Measurements from ENCODE around the gene MGAT1. TPM values are rescaled to one million over a fixed set of nuclear protein-coding genes. Genes with fewer than 3 reads are reported as not detected.

MGAT1 gene
- total RNA-seq, 1 experiment from 2014 or later, result 42.3 TPM

DNA sequence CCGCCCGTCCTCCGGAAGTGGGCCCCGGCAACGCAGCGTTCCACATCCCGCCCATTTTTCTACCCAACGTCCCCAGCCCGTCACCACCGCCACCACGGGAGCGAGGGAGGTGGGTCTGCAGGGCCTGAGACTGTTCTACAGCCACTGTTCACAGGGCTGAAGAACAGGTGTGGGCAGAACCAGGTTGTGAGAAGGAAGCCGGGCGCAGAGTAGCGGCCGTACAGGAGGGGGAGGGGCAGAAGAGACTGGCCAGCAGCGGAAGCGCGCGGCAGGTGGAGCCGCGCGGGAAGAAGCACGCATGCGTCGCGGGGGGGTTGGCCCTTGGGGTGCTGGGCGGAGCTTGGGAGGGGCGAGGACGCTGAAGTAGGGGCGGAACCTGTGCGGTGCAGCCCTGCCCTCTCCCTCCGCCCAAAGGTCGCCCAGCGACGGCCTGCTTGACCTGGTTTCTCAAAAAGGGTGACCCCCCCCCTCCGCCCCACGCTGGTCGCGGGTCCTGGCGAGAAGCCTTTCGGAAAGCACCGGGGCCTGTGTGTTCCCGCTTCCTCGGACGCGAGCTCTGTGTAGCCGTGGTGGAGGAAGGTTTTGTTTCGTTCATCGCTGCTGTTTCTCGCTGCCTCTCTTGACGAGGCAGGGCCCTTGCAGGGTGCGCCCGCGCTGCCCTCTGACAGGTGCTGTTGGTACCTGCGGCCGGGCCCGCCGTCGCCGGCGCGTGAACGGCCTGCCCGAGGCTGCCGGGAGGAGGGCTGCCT is 7.8 kb upstream of the MGAT1 start:
- in situ Hi-C loops (cut with HindIII; ENCODE audit: low pct_unique_long_range_greater_than_20kb, low sequenced_read_pairs), result no loop called here
- peak; percentile 90 for DNase-seq (ENCODE audit: low read depth, low spot score)

DNA sequence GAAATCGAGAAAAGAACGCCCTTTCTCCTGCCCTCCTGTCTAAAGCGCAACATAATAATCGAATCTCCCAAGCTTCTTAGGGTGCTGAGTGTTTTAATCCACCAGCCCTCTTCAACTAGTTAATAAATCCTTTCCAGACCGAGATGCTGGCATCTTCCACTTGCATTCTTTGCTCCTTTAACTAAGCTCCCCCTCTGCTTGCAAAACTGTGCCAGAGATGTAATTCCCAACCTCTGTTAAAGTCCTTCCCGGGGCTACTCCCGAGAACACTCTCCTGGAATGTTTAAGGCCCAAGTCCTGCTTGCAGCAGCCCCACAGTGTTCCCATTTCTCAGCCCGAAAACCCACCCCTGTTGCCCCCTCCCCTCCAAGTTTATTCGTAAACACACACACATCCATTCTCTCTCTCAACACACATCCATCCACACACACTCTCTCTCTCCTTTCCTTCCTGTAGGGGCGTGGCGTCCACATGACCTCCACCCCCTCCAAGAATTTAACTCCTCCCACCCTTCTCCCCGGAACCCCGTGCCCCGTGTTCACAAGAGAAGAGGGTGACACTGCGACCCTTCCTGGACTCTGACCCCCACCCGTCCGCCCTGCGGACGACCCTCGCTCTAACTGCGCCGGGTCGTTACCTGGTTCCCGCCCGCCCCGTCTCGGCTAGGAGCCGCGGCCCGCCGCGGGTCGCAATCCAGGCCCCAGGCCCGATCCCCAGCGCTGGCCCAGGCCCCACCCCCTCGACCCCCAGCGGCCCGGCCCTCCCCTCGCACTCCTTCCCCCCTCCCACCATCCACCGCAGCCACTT is 7.0 kb upstream of the MGAT1 start:
- DNase-seq (ENCODE audit: low read depth, low spot score), result peak; percentile 89
- in situ Hi-C loops (cut with HindIII; ENCODE audit: low pct_unique_long_range_greater_than_20kb, low sequenced_read_pairs), result no loop called here

DNA sequence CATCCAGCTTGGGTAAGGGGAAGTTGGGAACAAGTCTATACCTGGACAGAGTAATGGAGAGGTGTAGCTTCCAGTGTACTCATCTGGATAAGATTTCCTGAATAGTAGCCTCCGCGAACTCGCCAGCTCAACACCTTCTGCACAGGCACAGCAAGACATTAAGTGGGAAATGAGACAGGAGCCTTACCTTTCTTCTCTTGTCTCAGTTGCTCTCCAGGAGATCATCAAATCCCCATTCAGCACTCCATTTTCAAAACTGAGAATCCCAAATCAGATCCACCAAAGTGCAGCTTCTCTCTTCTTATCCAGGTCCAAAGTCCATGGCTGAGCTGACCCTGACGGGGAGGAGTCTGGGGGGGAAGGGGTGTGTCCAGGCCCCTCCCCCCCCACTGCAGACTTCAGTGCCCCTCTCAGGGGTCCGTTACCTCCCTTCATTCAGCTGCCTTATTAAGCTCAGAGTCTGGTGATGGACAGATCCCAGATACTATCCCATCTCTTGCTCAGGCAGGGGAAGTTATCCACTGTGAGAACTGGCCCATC is 5.9 kb upstream of the MGAT1 start:
- in situ Hi-C loops (cut with HindIII; ENCODE audit: low pct_unique_long_range_greater_than_20kb, low sequenced_read_pairs), result no loop called here

DNA sequence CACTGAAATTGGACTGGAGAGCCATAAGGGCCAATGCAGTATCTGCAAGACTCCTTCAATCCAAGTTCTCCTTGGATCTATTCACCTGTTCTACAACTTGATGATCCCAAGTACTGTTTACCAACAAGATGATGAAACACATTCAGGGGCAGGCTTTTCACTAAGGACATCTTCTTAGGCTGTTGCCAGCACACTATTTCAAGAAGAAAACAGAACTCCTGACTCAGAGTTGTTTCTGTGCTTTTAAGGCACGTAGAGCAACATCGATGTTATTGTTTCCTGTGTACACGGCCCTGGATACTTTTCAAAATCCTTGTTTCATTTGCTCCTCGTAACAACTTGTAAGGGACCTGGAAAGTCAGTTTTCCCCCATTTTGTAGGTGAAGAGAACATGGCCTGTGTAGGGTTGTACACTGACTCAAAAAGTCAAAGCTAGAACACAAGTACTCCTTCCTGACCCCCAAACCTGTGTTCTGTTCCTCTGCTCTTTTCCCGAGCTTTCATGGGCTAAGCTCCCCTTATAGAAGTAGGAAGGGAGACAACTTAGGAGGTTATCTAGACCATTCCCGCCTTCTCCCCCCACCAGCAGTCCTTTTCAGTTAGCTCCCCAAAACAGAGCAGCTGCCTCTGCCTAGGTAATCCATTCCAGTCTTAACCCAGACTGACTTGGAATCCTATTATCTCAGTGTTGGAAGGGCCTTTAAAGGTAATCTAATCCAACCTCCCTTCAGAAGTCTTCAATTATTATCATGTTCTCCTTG is 5.2 kb upstream of the MGAT1 start:
- no peak for DNase-seq (ENCODE audit: low read depth, low spot score)
- in situ Hi-C loops (cut with HindIII; ENCODE audit: low pct_unique_long_range_greater_than_20kb, low sequenced_read_pairs), result no loop called here

More for the DNA sequence above, 5.9 kb upstream of the MGAT1 start:
- no peak for DNase-seq (ENCODE audit: low read depth, low spot score)

DNA sequence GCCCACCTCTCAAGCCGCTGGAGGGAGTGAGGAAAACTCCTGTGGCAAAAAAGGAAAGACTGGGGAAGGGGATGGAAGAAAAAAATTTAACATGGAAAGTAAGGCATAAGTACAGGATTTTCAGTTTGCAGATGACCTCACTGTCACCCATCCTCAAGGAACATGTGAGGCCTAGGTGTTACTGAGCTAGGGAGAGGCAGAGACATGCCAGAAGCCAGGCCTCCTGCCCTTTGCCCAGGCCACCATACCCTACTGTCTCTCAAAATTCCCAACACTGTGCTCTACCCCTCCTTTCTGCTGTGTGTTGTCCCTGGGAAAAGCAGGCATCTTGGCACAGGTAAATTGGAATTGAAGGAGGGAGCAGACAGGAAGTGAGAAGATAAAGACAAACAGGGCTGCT is 4.4 kb upstream of the MGAT1 start:
- in situ Hi-C loops (cut with HindIII; ENCODE audit: low pct_unique_long_range_greater_than_20kb, low sequenced_read_pairs), result no loop called here
- DNase-seq (ENCODE audit: low read depth, low spot score), result no peak

- DNase-seq (ENCODE audit: low read depth, low spot score), result peak; percentile 79
- in situ Hi-C loops (cut with HindIII; ENCODE audit: low pct_unique_long_range_greater_than_20kb, low sequenced_read_pairs), result no loop called here
Observed at GRCh38 chr5:180806351-180807011, 3.9 kb upstream of the MGAT1 start.

DNA sequence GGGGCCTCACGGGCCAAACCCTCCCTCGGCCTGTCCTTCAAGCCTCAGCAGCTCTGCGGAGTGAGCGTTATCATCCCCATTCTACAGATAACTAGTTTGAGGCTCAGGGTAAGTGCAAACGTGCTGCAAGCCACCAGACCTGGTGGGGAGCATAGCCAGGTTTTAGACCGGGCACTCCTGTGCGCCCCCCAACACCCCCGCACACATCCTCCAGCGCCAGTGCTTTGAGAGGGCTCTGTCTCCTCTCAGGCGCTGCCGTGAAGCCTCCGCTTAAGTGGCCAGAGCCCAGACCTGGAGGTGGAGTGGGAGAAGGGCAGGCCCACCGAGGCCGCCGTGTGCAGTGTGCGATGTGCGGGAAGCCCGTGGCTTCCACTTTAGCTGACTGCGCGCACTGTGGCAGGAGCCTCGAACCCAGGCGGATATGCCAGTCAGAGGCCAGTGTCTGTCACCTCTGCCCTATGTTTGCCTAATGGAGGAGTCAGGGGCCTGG is 1.6 kb upstream of the MGAT1 start:
- no peak for DNase-seq (ENCODE audit: low read depth, low spot score)
- in situ Hi-C loops (cut with HindIII; ENCODE audit: low pct_unique_long_range_greater_than_20kb, low sequenced_read_pairs), result no loop called here

DNA sequence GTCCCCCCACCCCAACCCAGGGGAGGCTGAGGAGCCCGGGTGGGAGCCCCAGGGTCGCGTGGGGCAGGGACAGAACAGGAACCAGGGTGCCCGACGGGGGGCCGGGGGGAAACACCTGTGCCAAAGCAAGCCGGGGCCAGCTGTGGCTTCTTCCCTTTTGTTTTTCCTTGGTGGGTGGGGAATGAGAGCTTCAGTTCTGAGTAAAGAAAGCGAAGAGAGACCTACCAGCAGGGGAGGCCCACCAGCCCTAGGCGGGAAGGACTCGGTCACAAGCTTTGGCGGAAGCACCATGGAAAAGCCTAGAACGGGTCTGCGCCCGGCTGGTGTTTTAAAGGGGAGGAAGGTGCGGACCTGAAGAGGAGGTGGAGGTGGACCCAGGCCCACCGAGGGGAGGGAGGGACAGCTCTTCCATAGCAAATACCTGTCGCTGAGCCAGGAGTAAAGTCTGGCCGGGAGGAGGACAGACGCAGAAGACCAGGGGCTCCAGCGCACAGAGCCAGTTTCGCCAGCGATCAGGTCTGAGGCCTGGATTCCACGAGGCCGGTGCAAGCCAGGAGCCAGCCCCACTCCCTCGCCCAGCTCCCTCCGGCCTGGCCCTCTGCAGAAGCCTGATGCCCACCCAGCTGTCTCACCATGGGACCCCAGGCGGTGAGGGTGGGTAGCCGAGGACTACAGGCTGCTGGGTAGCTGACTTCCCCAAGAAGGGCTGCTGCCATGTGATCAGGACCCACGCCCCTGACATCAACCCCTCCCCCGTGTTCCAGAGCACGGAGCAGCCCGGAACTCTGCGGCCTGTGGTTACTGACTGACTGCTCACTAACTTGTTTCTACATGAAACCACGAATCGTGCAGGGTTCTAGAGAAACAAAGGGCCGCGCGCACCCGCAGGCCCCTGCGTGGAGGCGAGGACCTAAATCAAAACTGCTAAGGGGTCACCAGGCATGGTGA is 849 bp upstream of the MGAT1 start:
- in situ Hi-C loops (cut with HindIII; ENCODE audit: low pct_unique_long_range_greater_than_20kb, low sequenced_read_pairs), result no loop called here
- no peak for DNase-seq (ENCODE audit: low read depth, low spot score)

DNA sequence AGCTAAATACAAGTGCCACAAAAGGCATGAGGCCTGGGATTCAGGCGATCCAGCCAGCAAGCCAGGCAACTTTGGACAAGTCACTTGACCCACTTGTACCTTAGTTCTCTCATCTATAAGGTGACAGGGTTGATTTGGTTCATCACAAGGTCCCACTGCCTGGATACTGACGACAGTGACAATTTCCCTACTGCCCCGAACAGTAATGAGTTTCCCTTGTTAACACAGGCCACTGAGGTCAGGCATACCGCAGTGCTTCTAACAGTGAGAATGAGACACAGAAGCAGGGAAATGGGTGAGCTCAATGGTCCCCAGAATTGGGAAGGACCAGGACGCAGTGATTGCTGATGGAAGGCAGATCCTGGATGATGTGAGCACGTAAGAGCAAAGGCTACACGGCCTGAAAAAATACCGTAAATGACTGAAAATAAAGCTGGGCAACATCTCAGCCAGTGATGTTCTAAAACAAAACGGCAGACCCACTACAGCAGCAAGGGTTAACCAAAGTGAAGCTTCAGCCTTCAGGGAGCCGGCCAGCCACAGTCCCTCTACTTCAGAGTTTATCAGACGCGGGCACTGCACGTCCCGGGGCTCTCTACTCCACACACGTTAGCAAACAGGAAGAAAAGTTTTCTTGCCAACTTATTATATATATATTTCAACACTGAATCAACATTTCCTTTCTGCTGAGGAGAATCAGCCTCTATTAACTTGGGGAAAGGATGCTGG is 846 bp downstream of the MGAT1 start:
- no peak for DNase-seq (ENCODE audit: low read depth, low spot score)
- in situ Hi-C loops (cut with HindIII; ENCODE audit: low pct_unique_long_range_greater_than_20kb, low sequenced_read_pairs), result no loop called here

GRCh38 chr5:180799902-180800801 is 2.5 kb downstream of the MGAT1 start:
- in situ Hi-C loops (cut with HindIII; ENCODE audit: low pct_unique_long_range_greater_than_20kb, low sequenced_read_pairs), result no loop called here
- no peak for DNase-seq (ENCODE audit: low read depth, low spot score)

DNA sequence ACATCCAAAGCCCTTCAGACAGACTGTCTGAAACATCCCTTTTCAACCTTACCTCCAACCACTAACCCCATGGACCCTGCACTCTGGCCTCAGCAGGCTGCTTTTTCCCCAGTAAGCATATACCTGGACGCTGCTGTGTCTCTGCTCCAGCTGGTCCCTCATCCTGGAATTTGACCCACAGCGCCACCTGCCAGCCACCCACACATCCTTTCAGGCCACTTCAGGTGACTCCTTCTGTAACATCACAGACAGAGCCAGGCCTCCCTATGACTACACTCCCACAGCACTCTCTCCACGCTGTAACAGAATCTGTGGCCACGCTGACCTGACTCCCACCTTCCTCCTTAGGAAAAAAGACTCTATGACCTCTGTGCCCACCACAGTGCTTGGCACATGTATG is 3.4 kb downstream of the MGAT1 start:
- DNase-seq (ENCODE audit: low read depth, low spot score), result no peak
- in situ Hi-C loops (cut with HindIII; ENCODE audit: low pct_unique_long_range_greater_than_20kb, low sequenced_read_pairs), result no loop called here

DNA sequence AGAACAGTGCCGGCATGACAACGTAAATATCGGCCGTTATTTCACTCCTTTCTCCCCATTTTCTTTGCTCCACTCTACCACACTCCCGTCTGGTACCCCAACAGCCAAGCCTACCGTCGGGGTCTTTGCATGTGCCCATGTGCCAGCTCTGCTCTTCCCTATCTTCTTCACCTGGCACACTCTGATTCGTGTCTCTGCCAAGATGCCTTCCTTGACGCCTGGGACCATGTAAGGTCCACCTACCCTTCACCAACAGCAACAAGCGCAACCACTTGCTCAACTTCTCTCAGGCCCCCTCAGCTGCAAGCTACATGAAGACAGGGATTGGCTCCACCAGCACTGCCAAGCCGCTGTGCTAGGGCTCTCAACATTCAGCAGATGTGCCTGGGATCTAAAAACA is 4.4 kb downstream of the MGAT1 start:
- in situ Hi-C loops (cut with HindIII; ENCODE audit: low pct_unique_long_range_greater_than_20kb, low sequenced_read_pairs), result no loop called here
- no peak for DNase-seq (ENCODE audit: low read depth, low spot score)

GRCh38 chr5:180797256-180798192 is 5.1 kb downstream of the MGAT1 start:
- in situ Hi-C loops (cut with HindIII; ENCODE audit: low pct_unique_long_range_greater_than_20kb, low sequenced_read_pairs), result no loop called here
- DNase-seq (ENCODE audit: low read depth, low spot score), result no peak

DNA sequence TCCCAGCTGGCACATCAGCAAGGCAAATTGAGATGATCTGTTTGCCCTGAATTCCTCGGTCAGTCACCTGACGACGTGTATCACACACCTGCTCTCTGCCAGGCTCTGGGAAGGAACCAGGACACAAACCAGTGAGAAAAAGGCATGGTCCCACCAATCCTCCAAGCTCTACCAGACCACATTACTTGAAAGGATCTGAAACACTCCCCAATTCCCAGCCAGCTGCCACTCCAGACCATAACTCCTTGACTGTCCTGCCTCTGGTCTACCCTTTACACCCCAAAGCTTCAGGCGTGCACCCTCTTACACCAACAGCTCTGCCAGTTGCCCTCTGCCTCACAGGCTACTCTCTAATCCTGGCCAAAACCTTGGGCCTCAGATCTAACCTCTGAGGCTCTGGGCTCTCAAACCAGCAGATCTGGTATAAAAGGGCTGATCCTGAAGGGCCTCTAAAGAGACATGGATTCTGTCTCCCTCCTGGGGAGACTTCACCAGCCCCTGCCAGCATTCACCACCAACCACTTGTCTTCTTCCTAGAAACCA is 6.8 kb downstream of the MGAT1 start:
- in situ Hi-C loops (cut with HindIII; ENCODE audit: low pct_unique_long_range_greater_than_20kb, low sequenced_read_pairs), result no loop called here
- no peak for DNase-seq (ENCODE audit: low read depth, low spot score)

Data from SK-MEL-5 (cell line).